GM19023 (cell line): Measurements from ENCODE around the gene OR13J1.
"Not testable (repeated sequence)": the region's sequence is repeated elsewhere in the genome, so short reads cannot be mapped to it uniquely, and the experiment has no call there.

Experiments used
- ATAC-seq: cut with Tn5 transposase; IDR thresholded peaks from one replicate; pipeline ENCODE4 v1.9.1; 2021; ENCODE audit warnings: mild to moderate bottlenecking, moderate library complexity; ENCODE audit not compliant: unreplicated experiment

The OR13J1 gene, protein sequence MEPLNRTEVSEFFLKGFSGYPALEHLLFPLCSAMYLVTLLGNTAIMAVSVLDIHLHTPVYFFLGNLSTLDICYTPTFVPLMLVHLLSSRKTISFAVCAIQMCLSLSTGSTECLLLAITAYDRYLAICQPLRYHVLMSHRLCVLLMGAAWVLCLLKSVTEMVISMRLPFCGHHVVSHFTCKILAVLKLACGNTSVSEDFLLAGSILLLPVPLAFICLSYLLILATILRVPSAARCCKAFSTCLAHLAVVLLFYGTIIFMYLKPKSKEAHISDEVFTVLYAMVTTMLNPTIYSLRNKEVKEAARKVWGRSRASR

DNA sequence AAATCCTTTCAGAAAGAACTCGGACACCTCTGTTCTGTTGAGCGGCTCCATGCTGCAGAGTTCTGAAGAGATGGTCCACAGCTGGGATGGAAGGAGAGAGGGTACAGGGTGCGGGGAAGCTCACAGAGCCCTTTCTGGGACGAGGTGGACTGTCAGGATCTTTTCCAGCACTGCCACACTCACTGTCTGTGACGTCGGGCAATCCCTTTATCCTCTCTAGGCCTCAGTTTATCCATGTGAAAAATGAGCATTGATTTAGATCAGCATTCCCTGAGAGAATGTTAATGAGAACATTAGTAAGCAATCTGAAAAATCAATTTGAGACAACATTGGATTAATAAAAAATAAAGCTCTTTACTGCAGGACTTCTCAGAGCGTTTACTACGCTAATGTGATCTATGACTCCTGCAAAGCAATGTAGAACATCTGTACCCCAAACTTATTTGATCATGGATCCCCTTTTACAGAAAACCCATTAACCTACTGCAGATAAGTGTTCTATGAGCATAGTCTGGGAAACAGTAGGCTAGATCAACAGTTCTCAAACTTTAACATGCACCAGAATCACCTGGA is at the start of gene OR13J1:
Gene OR13J1, minus strand, starts transcription at position 51 of the 573 bp plus-strand sequence. Its CDS starts 0 bp downstream, at position 51.
- ATAC-seq = no peak

DNA sequence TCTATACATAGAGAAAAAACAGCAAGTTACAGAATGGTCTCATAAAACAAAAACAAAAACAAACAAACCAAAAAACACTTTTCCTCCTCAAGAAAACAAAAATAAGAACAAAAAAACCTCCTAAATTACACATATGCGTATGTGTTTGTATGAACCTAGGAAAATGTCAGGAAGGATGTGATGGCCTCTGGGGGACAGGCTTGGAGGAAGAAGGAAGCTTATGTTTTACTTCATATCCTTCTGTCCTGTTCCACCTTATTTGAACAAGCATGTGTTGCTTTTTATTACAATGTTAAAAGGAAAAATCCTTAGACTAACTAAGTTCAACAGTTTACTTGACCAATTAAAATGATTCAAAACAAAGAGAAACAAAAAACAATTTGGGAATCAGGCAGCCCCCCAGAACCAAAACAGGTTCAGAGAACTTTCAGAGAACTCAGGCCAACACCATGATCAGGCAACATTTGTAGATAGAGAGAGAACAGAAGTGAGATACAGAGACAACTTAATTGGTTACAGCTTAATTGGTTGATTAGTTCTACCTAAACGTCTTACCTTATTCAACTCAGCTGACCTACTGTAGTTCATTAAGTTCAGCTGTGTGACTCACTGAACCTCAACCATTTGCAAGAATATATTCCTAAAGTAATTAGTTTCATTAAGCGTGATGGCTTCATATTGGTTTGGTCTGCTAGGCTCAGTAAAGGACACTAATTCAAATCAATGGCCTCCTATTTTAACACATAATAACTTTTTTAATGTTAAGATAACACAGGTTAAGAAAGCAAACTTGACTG is 49.2 kb upstream of the OR13J1 start:
- no peak for ATAC-seq

DNA sequence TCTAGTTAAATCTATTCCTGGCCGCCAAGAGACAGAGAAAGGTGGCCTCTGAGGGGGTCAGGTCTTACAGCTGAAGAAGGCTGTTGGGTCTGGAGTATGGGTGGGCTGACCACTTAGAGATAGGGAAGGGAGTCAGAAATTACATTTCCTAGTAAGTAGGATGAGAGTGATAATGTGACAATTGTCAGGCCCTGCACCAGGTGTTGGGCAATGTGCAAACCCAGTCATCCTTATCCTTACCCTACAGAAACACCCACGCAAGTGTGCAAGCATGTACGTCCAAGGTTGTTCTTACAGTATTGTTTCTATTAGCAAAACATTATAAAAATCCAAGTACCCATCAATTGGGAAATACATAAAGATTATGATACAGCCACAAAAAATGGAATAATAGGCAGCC is 48.6 kb upstream of the OR13J1 start:
- ATAC-seq = no peak

DNA sequence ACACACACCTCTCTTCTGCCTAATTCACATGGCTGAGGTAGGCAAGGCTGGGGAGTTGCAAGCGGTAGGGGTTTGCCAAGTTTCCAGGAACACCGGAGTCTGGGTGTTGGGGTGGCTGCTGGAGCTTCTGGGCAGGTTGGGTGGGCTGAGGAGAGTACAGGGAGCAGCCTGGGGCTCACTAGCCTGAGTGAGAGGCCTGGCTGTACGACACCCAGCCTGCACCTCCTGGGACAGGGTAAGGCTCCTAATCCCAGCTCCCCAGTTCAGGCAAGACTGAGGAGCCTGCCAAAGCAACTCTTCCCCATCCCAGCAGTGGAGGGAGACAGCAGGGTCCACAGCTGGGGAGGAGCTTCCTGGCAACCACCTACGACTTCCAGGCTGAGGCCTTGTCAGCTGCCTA is 47.1 kb upstream of the OR13J1 start:
- no peak for ATAC-seq

DNA sequence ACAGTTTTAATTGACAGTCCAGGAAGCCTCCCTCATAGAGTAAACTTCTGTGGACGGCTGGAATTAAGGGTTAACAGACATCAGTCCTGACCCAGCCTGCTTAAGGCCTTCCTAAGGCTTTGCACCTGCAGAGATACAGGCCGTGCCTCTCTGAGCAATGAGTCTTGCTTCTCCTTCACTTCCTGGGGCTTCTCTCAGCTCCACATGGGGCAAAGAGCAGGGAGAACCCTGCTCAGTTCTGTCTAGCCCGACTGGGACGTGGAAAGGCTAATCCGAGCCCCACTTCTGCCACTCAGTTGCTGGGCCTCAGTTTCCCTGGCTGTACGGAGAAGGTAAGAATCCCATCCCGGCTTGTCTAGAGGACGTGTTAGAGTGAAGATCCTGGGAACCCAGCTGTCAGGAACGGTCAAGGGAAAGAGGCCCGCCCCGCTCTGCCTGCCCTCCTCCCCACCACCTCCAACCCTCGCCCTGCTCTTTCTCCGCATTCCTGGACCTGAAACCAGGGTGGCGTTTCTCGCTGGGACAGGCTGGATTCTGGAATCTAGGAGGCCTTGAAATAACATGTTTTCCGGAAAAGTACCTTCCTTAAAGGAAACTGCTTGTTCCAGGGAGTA is 45.6 kb upstream of the OR13J1 start:
- no peak for ATAC-seq

DNA sequence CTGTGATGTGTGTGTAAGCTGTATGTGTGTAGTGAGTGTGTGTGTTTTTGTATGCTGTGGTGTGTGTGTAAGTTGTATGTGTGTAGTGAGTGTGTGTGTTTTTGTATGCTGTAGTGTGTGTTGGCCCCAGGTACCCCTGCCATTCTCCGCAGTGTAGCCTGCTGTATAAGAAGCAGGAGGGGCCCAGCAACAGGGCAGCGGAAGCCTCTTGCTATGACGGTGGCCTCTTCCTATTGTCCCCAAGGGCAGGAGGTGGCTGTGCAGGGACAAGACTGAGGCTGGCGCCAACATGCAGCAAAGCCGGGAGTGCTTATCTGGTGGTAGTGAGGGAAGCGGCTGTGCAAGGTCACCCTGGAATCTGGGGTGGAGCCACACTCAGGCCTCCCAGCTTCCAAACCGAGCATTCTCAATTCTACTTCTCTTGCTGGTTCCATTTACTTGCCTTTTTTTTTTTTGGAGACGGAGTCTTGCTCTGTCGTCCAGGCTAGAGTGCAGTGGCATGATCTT is 44.2 kb upstream of the OR13J1 start:
- ATAC-seq = no peak

DNA sequence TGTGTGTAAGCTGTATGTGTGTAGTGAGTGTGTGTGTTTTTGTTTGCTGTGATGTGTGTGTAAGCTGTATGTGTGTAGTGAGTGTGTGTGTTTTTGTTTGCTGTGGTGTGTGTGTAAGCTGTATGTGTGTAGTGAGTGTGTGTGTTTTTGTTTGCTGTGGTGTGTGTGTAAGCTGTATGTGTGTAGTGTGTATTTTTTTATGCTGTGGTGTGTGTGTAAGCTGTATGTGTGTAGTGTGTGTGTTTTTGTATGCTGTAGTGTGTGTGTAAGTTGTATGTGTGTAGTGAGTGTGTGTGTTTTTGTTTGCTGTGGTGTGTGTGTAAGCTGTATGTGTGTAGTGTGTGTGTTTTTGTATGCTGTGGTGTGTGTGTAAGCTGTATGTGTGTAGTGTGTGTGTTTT is 43.2 kb upstream of the OR13J1 start:
- ATAC-seq = not testable (repeated sequence)

DNA sequence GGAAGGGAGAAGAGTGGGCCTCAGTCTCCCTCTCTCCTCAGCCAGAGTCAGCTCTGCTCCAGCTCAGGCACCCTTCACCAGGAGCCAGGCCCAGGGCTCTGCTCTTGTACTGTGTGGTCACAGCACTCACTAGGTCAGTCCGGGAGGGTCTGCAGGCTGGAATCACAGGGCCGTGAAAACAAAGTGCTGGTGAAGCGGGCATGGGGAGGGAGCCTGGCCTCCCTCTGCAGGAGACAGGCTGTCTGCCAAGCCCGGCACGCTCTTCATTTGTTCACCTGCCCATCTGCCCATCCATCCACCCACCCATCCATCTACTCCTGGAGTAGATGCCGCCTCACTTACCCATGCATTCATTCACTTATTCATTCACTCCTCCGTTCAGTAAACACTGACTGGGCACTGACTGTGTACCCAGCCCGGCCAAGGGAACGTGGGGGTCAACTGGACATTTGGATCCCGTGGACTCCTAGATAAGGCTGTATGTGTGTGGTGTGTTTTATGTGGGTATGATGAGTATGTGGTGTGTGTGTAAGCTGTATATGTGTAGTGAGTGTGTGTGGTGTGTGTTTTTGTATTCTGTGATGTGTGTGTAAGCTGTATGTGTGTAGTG is 42.7 kb upstream of the OR13J1 start:
- no peak for ATAC-seq

DNA sequence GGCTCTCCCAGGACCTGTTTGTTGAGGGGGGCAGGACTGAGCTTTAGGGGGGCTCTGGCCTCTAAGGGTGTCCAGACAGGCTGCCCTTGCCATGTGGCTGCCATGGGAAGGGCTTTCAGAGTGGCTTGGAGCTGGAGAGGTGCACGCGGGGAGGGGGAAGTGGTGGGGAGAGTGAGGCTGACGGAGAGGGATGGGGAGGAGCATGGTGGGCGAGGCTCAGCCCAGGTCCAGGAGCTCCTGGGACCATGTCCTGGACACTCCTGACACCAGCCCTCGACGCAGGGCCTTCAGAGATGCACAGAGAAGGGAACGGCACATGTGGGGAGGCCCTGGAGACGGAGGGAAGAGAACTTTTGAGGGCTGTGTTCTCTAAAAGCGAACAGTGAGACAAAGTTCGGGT is 41.5 kb upstream of the OR13J1 start:
- no peak for ATAC-seq

DNA sequence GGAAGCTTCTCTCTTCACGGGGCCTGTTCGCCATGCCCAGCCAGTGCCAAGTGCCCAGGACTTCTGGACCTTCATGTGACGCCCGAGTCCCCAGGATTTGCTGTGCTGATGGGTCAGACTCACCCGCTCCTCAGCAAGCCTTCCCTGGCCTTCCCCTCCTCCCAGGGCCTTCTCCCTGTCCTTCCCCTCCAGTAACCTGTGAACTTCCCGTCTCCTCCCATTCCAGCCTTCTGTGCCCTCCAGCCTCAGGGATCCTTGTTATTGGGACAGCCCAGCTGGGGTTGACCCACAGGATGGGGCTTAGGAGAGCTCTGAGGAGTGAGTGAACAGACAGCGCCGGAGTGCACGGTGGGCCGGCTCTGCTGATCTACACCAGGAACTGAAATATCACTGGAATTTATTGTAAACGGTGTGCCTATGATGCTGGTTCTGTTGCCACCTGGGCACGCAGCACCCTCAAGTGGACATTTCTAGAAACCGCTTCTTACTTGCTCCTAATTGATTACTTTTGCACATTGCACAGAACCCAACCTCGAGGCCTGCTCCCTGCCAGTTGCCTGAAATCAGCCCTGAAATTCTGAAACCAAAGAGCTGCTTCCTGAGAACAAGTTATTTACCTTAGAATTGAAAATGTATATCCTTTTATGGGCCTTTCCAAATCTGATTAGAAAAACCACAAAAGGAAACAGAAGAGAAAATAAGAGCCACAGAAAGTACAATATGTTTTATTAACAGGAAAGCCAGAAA is 40.6 kb upstream of the OR13J1 start:
- ATAC-seq = no peak

DNA sequence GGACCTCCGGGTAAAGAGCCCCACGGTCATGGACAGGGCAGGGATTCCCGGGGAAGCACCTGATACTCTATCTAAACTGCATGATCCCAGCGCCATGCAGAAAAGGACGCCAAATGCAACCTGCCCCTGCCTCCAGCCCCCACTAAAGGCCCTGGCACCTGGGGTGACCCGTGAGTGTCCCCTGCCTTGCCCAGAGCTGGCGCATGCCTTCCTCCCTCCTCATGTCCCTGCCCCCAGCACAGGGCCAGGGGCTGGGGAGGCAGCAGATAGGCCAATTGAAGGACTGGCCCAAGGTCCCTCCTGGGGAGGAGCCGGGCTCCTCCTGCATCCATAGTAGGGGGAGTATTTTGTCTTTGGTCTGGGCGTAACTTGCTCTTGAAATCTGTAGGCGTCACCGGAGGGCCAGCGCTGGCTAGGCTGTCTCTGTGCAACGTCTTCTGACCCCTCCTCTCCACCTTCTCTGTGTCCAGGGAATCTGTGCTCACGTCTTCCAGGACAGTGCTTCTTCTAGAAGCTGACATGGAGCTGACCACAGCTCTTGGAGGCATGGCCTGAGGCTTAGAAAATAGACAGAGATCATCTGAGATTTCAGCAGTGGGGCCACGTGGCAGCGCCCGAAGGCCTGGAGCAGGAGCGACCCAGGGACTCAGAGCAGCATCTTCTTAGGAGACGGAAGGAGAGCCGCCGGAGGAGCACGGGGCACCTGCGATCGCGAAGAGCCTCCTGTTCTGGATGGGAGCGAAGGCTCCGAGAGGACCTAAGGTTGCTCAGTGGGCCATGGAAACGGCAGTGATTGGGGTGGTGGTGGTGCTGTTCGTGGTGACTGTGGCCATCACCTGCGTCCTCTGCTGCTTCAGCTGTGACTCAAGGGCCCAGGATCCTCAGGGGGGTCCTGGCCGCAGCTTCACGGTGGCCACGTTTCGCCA is 39.7 kb upstream of the OR13J1 start:
- ATAC-seq = no peak

DNA sequence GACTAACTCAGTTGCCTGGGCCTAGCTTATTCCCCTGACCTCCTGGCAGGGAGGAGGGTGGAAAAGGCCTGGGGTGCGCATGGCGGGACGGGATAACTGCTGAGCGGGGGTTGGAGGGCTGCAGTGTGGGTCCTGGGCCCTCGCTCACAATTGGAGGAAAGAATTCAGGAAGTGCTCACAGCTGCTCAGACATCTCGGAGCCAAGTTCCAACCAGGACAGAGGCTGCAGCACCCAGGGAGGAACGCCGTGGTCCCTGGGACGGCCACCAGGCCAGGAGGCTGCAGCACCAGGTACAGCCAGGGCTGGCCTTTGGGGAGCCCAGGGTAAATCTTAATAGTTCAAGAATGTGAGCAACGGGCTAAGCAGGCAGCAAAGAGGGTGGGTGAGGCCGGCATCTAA is 39.1 kb upstream of the OR13J1 start, which contains the start of gene SPAAR:
Gene SPAAR, plus strand, starts transcription at position 217 of the 400 bp plus-strand sequence. CDS start 974 bp downstream, outside the sequence.
- ATAC-seq = no peak

DNA sequence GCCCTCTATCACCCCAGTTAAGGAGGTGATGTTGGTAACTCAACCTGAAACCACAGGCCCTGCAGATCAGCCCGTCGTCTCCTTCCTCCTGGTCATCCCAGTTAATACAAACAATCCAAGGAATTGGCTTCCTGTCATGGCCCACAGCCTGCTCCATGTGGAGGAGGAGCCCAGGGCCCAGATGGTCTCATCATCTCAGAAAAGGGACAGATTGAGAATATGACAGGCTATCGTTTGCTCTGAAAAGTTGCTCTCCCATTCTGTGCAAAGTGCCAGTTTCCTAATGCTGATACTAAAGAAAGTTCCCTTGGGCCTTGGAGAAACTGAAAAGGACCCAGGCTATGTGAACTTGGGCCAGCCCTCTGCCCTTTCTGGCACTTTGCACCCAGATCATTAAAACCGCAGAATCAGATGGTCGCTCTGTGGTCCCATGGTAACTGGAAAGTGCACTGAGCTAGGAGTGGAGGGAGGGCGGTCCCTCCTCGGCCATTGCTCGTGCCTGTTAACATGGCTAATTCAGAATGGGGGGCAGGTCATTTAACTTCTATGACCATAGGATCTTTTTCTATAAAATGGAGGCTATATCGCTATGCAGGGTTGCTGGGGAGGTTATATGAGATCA is 38.4 kb upstream of the OR13J1 start:
- no peak for ATAC-seq

DNA sequence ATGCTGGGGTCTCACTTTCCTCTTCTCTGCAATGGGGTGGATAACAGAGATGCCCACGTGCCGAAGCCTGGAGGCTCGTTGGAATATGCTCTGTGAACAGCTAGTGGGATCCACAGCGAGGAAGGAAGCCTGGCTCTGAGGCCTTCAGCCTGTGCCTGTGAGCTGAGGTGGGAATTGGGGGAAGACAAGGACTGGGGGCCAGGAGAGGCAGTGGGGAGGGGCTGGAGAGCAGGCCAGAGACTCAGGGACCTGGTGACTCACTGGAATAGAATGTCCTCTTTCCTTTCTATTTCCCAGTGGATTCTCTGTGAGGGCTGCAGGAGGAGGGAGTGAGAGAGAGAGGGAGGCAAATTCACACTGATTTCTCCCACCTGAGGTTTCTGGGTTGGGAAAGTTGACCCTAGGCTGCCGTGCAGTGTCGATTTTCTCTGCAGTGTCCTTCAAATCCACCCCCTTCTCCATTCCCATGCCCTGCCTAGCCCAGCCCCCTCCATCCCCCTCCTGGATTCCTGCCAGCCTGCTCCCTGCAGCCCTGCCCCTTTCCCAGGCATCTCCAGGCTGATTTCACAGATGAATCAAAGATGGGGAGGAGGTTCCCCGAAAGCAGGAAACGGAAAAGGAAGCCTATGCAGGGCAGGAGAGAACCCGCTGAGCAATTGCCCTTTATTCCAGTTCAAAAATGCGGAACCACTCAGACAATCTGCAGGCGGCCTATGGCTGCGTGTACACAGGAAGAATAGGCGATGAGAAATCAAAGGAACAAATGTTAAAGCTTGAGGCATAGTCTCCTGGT is 37.7 kb upstream of the OR13J1 start:
- no peak for ATAC-seq

DNA sequence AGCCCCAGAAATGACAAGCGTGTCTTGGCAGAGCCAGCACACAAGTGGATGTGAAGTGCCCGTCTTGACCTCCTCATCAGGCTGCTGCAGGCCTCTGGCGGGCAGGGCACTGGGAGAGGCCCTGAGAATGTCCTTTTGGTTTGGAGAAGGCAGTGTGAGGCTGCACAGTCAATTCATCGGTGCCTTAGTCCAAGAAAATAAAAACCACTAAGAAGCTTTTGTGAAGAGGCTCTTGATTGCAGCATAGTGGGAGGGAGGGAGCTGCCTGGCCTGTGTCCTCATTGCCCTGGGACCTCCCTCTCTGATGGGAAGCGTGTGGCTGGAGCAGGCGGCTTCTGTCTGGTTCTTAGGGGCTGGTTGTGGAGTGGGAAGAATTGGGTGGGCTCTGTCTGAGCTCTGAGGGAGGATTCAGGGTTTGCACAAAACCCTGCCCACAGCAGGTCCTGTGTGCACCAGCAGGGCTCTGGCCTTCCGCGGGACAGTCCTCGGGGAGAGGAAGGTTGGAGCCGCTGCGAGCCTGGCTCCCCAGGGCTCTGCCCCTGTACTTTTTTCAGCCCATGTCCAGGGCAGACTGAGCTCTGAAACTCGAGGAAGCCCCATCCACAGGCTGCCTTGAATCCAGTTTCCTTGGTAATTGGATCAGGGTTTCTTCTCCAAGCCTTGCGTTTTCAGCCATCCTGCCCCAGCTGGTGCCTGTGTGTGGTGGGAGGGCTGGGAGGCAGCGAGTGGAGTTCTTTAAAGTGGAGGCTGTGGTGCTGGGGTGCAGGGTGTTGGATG is 36.9 kb upstream of the OR13J1 start:
- no peak for ATAC-seq

DNA sequence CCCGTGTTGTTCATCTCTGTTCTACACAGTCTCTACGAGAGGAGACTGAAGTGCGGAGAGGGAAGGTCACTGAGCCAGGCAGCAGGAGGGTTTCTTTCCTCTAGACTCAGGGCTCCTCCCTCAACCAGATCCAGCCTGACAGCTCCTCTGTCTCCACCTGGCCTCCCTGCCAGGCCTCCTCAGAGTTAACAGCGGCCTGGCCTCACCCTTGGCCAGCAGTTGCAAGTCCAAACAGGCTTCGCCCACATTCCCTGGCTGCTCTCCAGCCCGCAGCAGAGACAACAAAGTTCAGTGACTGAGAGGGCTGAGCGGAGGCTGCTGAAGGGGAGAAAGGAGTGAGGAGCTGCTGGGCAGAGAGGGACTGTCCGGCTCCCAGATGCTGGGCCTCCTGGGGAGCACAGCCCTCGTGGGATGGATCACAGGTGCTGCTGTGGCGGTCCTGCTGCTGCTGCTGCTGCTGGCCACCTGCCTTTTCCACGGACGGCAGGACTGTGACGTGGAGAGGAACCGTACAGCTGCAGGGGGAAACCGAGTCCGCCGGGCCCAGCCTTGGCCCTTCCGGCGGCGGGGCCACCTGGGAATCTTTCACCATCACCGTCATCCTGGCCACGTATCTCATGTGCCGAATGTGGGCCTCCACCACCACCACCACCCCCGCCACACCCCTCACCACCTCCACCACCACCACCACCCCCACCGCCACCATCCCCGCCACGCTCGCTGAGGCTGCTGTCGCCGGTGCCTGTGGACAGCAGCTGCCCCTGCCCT is 35.9 kb upstream of the OR13J1 start, which contains the start of gene HRCT1:
Gene HRCT1, plus strand, starts transcription at position 291 of the 768 bp plus-strand sequence. Its CDS starts 86 bp downstream, at position 377.
- no peak for ATAC-seq
